GM10266 (cell line): ENCODE measurements around the gene PPP2R3A.
"Not testable (repeated sequence)": the region's sequence is repeated elsewhere in the genome, so short reads cannot be mapped to it uniquely, and the experiment has no call there.

ENCODE experiments used
- DNase-seq: peaks from one replicate; pipeline ENCODE4 v3.0.0; 2012; ENCODE audit errors: extremely low spot score
- CTCF ChIP-seq: IDR thresholded peaks from 2 replicates; pipeline ENCODE4 v1.5.1; 2012; ENCODE audit warnings: mild to moderate bottlenecking, low read depth; ENCODE audit not compliant: control insufficient read depth, insufficient read depth; ENCODE audit errors: missing control alignments

PPP2R3A gene

GRCh38 chr3:136141891-136142290 is 176.4 kb downstream of the PPP2R3A start:
- no peak for DNase-seq
- no peak for TF ChIP-seq CTCF

- DNase-seq = no peak
Observed at GRCh38 chr3:136142592-136142991, 177.1 kb downstream of the PPP2R3A start.

GRCh38 chr3:136144397-136144796 is 178.9 kb downstream of the PPP2R3A start:
- DNase-seq = not testable (repeated sequence)

More at GRCh38 chr3:136142592-136142991, 177.1 kb downstream of the PPP2R3A start:
- TF ChIP-seq CTCF = no peak

- DNase-seq = no peak
- no peak for TF ChIP-seq CTCF
Observed at GRCh38 chr3:136146981-136147729, 181.6 kb downstream of the PPP2R3A start.

DNA sequence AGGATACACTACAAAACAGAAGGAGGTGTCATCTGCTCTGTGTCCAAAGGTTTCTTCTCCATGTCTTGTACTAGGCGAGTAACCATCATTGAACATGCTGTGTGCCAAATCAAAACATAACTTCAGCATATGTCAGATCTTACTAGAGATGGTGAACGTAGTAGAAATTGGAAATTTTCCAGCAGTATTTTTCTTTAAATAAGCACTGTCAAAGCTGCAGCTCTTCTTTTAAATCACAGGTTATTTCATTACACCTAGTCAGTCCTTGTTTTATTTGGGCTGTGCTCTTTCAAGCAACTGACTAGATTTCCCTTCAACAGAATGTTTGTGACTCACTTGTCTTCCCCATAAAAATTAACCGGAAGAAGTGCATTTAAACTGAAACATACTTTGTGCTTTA is 184.1 kb downstream of the PPP2R3A start:
- DNase-seq = no peak

GRCh38 chr3:136151219-136151618 is 185.7 kb downstream of the PPP2R3A start:
- no peak for DNase-seq
- no peak for TF ChIP-seq CTCF

More for the DNA sequence above, 184.1 kb downstream of the PPP2R3A start:
- TF ChIP-seq CTCF = no peak

GRCh38 chr3:136152176-136152843 is 186.8 kb downstream of the PPP2R3A start:
- no peak for DNase-seq
- TF ChIP-seq CTCF = no peak
